Erythroblast (primary cell): ENCODE data around the gene RPL15.

ENCODE experiments used
- GATA1 ChIP-seq: IDR thresholded peaks from 2 replicates; pipeline ENCODE4 v1.6.1; 2011; ENCODE audit warnings: low read depth, mild to moderate bottlenecking, control low read depth, low read length, moderate library complexity
- POLR2A ChIP-seq: IDR thresholded peaks from 2 replicates; pipeline ENCODE4 v1.6.1; 2011; ENCODE audit warnings: mild to moderate bottlenecking, low read length

DNA sequence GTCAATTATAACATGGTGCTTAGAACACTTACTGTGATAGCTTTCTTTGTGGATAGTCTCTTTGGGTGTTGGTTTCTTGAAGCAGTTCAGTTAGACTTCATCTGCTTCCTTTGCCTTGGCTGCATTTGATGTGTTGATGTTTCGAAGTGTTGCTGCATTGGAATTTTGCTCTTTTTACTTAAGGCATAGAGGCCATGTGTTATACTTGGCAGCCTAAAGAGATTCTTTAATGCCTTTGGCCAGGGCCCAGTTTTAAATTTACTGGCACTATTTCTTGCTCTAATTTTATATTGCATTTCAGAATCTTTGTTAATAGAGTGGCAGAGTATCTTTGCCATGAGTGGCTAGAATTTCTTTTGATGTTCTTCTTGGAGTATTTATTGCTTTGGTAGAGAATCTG is 49.4 kb downstream of the RPL15 start:
- TF ChIP-seq POLR2A (no peak), GATA1 (no peak)
